SK-N-SH treated with all-trans-retinoic acid at 6 μM for 48 hours (cell line): ENCODE measurements around the gene CYP4F2.
"Not testable (repeated sequence)": the region's sequence is repeated elsewhere in the genome, so short reads cannot be mapped to it uniquely, and the experiment has no call there.

Experiments used
- ATAC-seq: fragments of 200-7000 bp; cut with Tn5 transposase; 3 replicates; pipeline ENCODE4 v1.9.1; 2020; ENCODE audit warnings: mild to moderate bottlenecking, moderate library complexity
- BACH2 ChIP-seq: fragments of 250-450 bp; sonication (Bioruptor Pico); IDR thresholded peaks from 2 replicates; pipeline ENCODE4 v1.9.0; 2021; ENCODE audit warnings: mild to moderate bottlenecking, borderline replicate concordance
- CREB5 ChIP-seq: fragments of 250-450 bp; sonication (Bioruptor Pico); IDR thresholded peaks from 2 replicates; pipeline ENCODE4 v1.5.1; 2020; ENCODE audit warnings: low read depth, mild to moderate bottlenecking, moderate library complexity
- CSDC2 ChIP-seq: fragments of 250-450 bp; sonication (Bioruptor Pico); IDR thresholded peaks from 2 replicates; pipeline ENCODE4 v1.5.0; 2020; ENCODE audit warnings: mild to moderate bottlenecking, moderate library complexity
- CSRNP3 ChIP-seq: fragments of 250-450 bp; sonication (Bioruptor Pico); IDR thresholded peaks from 2 replicates; pipeline ENCODE4 v1.5.1; 2021; ENCODE audit warnings: mild to moderate bottlenecking, moderate library complexity
- GLIS3 ChIP-seq: fragments of 250-450 bp; sonication (Bioruptor Pico); IDR thresholded peaks from 2 replicates; pipeline ENCODE4 v1.5.0; 2020; ENCODE audit warnings: mild to moderate bottlenecking, moderate library complexity
- ISL1 ChIP-seq: fragments of 250-450 bp; sonication (Bioruptor Pico); IDR thresholded peaks from 2 replicates; pipeline ENCODE4 v2.1.2; 2022; ENCODE audit warnings: mild to moderate bottlenecking, moderate library complexity
- OSR1 ChIP-seq: fragments of 250-450 bp; sonication (Bioruptor Pico); IDR thresholded peaks from 2 replicates; pipeline ENCODE4 v1.8.0; 2022; ENCODE audit warnings: moderate library complexity, mild to moderate bottlenecking, inconsistent platforms
- PATZ1 ChIP-seq: fragments of 250-450 bp; sonication (Bioruptor Pico); IDR thresholded peaks from 2 replicates; pipeline ENCODE4 v1.8.0; 2020; ENCODE audit warnings: mild to moderate bottlenecking, moderate library complexity, borderline replicate concordance
- POU6F1 ChIP-seq: fragments of 250-450 bp; sonication (Bioruptor Pico); IDR thresholded peaks from 2 replicates; pipeline ENCODE4 v1.8.0; 2021; ENCODE audit warnings: low read depth, mild to moderate bottlenecking, moderate library complexity, borderline replicate concordance
- PPARA ChIP-seq: fragments of 250-450 bp; sonication (Bioruptor Pico); IDR thresholded peaks from 2 replicates; pipeline ENCODE4 v1.5.0; 2020; ENCODE audit warnings: mild to moderate bottlenecking, borderline replicate concordance
- RARB ChIP-seq: fragments of 250-450 bp; sonication (Bioruptor Pico); IDR thresholded peaks from 2 replicates; pipeline ENCODE4 v1.8.0; 2021; ENCODE audit warnings: mild to moderate bottlenecking, moderate library complexity
- SNAI2 ChIP-seq: fragments of 250-450 bp; sonication (Bioruptor Pico); IDR thresholded peaks from 2 replicates; pipeline ENCODE4 v1.5.0; 2020; ENCODE audit warnings: mild to moderate bottlenecking, moderate library complexity
- TSHZ2 ChIP-seq: fragments of 250-450 bp; sonication (Bioruptor Pico); IDR thresholded peaks from 2 replicates; pipeline ENCODE4 v1.5.0; 2020; ENCODE audit warnings: mild to moderate bottlenecking, moderate library complexity
- ZC3H10 ChIP-seq: fragments of 250-450 bp; sonication (Bioruptor Pico); IDR thresholded peaks from 2 replicates; pipeline ENCODE4 v1.5.1; 2021; ENCODE audit warnings: mild to moderate bottlenecking, moderate library complexity
- ZFP3 ChIP-seq: fragments of 250-450 bp; sonication (Bioruptor Pico); IDR thresholded peaks from 2 replicates; pipeline ENCODE4 v1.5.0; 2020; ENCODE audit warnings: mild to moderate bottlenecking, moderate library complexity
- ZFP30 ChIP-seq: fragments of 450-650 bp; formaldehyde crosslinking; IDR thresholded peaks from 2 replicates; pipeline ENCODE4 v1.5.0; 2022; ENCODE audit warnings: mild to moderate bottlenecking, moderate library complexity
- ZNF565 ChIP-seq: fragments of 450-650 bp; formaldehyde crosslinking; conservative IDR thresholded peaks from 2 replicates; pipeline ENCODE4 v1.5.0; 2020; ENCODE audit warnings: low read depth, mild to moderate bottlenecking, moderate library complexity
- ZNF70 ChIP-seq: fragments of 450-650 bp; formaldehyde crosslinking; IDR thresholded peaks from 2 replicates; pipeline ENCODE4 v1.5.0; 2020; ENCODE audit warnings: mild to moderate bottlenecking, moderate library complexity
- ZNF8 ChIP-seq: fragments of 450-650 bp; formaldehyde crosslinking; IDR thresholded peaks from 2 replicates; pipeline ENCODE4 v1.5.0; 2020; ENCODE audit warnings: mild to moderate bottlenecking, moderate library complexity

CYP4F2 gene

GRCh38 chr19:15905026-15905425 lies 7.2 kb upstream of the CYP4F2 start:
- TF ChIP-seq ZNF70 (CRISPR knock-in tag) (no peak), GLIS3 (CRISPR knock-in tag) (no peak), POU6F1 (CRISPR knock-in tag) (no peak), ZC3H10 (no peak), OSR1 (CRISPR knock-in tag) (no peak), ISL1 (CRISPR knock-in tag) (no peak), PATZ1 (CRISPR knock-in tag) (no peak), SNAI2 (no peak), ZFP3 (CRISPR knock-in tag) (no peak), CSDC2 (CRISPR knock-in tag) (no peak), ZNF565 (CRISPR knock-in tag) (no peak), PPARA (CRISPR knock-in tag) (no peak), ZFP30 (CRISPR knock-in tag) (no peak), CREB5 (CRISPR knock-in tag) (no peak), TSHZ2 (CRISPR knock-in tag) (no peak), ZNF8 (CRISPR knock-in tag) (no peak)
- TF ChIP-seq, all 23 proteins: peak for 0
- ATAC-seq = no peak

GRCh38 chr19:15902898-15903297 lies 5.0 kb upstream of the CYP4F2 start:
- ATAC-seq = not testable (repeated sequence)

GRCh38 chr19:15902254-15902653 lies 4.4 kb upstream of the CYP4F2 start:
- ATAC-seq = no peak
- TF ChIP-seq CSRNP3 (CRISPR knock-in tag) (no peak), SNAI2 (no peak), PATZ1 (CRISPR knock-in tag) (no peak), ZFP3 (CRISPR knock-in tag) (no peak), TSHZ2 (CRISPR knock-in tag) (no peak), RARB (CRISPR knock-in tag) (no peak), BACH2 (CRISPR knock-in tag) (no peak), POU6F1 (CRISPR knock-in tag) (no peak), ISL1 (CRISPR knock-in tag) (no peak), ZNF8 (CRISPR knock-in tag) (no peak)
